ENCODE measurements around the gene DNAH3. TPM values are rescaled to one million over a fixed set of nuclear protein-coding genes. Genes with fewer than 3 reads are reported as not detected.

The DNAH3 gene
- total and polyA plus RNA-seq, 2 experiments from 2014 or later: 0.70 to 1.3 TPM

GRCh38 chr16:21076186-21076883 is 74.3 kb downstream of the DNAH3 start:
- no peaks in the 10 kb centered on the region for H4K20me1 ChIP-seq (replicated peaks; ENCODE audit: insufficient read depth)
- H3K27me3 ChIP-seq (ENCODE audit: insufficient read depth): no peaks in the 10 kb centered on the region
- H3K36me3 Mint-ChIP-seq (ENCODE audit: low read depth): no peaks in the 10 kb centered on the region
- no peaks in the 10 kb centered on the region for H3K4me1 Mint-ChIP-seq
- DNase-seq (ENCODE audit: low spot score) (no peak), ATAC-seq (no peak)
- no peaks in the 10 kb centered on the region for H3K4me1 ChIP-seq (ENCODE audit: insufficient read depth)
- H3K4me3 Mint-ChIP-seq: no peak overlapping the region
- H3K4me3 ChIP-seq: no peak overlapping the region
- no peaks in the 10 kb centered on the region for H3K27me3 Mint-ChIP-seq (ENCODE audit: insufficient read depth, low read depth, poor library complexity)
- H3F3A ChIP-seq (replicated peaks; ENCODE audit: low read depth): no peaks in the 10 kb centered on the region
- H3K79me2 ChIP-seq (replicated peaks; ENCODE audit: insufficient read depth): no peaks in the 10 kb centered on the region
- no peak overlapping the region for H3K27ac Mint-ChIP-seq
- H3K36me3 ChIP-seq (ENCODE audit: insufficient read depth): no peaks in the 10 kb centered on the region
- H3K9me2 ChIP-seq (ENCODE audit: insufficient read depth): no peaks in the 10 kb centered on the region
- TF ChIP-seq, protein P1, sequence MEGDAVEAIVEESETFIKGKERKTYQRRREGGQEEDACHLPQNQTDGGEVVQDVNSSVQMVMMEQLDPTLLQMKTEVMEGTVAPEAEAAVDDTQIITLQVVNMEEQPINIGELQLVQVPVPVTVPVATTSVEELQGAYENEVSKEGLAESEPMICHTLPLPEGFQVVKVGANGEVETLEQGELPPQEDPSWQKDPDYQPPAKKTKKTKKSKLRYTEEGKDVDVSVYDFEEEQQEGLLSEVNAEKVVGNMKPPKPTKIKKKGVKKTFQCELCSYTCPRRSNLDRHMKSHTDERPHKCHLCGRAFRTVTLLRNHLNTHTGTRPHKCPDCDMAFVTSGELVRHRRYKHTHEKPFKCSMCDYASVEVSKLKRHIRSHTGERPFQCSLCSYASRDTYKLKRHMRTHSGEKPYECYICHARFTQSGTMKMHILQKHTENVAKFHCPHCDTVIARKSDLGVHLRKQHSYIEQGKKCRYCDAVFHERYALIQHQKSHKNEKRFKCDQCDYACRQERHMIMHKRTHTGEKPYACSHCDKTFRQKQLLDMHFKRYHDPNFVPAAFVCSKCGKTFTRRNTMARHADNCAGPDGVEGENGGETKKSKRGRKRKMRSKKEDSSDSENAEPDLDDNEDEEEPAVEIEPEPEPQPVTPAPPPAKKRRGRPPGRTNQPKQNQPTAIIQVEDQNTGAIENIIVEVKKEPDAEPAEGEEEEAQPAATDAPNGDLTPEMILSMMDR (conservative IDR thresholded peaks at IDR 0.05; ENCODE audit: low read depth in 2 of 2): no peak
- TF ChIP-seq EZH2 (IDR thresholded peaks at IDR 0.05; ENCODE audit: low read depth, unreplicated experiment) (no peak), ETS1 (IDR thresholded peaks at IDR 0.05) (no peak), EZH2phosphoT487 (IDR thresholded peaks at IDR 0.05; ENCODE audit: unreplicated experiment) (no peak), POLR2AphosphoS5 (IDR thresholded peaks at IDR 0.05; ENCODE audit: low read depth) (no peak), ZNF331 (CRISPR knock-in tag; IDR thresholded peaks at IDR 0.05; ENCODE audit: low read depth) (no peak)
- TF ChIP-seq, protein P2, sequence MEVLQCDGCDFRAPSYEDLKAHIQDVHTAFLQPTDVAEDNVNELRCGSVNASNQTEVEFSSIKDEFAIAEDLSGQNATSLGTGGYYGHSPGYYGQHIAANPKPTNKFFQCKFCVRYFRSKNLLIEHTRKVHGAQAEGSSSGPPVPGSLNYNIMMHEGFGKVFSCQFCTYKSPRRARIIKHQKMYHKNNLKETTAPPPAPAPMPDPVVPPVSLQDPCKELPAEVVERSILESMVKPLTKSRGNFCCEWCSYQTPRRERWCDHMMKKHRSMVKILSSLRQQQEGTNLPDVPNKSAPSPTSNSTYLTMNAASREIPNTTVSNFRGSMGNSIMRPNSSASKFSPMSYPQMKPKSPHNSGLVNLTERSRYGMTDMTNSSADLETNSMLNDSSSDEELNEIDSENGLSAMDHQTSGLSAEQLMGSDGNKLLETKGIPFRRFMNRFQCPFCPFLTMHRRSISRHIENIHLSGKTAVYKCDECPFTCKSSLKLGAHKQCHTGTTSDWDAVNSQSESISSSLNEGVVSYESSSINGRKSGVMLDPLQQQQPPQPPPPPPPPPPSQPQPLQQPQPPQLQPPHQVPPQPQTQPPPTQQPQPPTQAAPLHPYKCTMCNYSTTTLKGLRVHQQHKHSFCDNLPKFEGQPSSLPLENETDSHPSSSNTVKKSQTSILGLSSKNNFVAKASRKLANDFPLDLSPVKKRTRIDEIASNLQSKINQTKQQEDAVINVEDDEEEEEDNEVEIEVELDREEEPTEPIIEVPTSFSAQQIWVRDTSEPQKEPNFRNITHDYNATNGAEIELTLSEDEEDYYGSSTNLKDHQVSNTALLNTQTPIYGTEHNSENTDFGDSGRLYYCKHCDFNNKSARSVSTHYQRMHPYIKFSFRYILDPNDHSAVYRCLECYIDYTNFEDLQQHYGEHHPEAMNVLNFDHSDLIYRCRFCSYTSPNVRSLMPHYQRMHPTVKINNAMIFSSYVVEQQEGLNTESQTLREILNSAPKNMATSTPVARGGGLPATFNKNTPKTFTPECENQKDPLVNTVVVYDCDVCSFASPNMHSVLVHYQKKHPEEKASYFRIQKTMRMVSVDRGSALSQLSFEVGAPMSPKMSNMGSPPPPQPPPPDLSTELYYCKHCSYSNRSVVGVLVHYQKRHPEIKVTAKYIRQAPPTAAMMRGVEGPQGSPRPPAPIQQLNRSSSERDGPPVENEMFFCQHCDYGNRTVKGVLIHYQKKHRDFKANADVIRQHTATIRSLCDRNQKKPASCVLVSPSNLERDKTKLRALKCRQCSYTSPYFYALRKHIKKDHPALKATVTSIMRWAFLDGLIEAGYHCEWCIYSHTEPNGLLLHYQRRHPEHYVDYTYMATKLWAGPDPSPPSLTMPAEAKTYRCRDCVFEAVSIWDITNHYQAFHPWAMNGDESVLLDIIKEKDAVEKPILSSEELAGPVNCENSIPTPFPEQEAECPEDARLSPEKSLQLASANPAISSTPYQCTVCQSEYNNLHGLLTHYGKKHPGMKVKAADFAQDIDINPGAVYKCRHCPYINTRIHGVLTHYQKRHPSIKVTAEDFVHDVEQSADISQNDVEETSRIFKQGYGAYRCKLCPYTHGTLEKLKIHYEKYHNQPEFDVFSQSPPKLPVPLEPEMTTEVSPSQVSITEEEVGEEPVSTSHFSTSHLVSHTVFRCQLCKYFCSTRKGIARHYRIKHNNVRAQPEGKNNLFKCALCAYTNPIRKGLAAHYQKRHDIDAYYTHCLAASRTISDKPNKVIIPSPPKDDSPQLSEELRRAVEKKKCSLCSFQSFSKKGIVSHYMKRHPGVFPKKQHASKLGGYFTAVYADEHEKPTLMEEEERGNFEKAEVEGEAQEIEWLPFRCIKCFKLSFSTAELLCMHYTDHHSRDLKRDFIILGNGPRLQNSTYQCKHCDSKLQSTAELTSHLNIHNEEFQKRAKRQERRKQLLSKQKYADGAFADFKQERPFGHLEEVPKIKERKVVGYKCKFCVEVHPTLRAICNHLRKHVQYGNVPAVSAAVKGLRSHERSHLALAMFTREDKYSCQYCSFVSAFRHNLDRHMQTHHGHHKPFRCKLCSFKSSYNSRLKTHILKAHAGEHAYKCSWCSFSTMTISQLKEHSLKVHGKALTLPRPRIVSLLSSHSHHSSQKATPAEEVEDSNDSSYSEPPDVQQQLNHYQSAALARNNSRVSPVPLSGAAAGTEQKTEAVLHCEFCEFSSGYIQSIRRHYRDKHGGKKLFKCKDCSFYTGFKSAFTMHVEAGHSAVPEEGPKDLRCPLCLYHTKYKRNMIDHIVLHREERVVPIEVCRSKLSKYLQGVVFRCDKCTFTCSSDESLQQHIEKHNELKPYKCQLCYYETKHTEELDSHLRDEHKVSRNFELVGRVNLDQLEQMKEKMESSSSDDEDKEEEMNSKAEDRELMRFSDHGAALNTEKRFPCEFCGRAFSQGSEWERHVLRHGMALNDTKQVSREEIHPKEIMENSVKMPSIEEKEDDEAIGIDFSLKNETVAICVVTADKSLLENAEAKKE (CRISPR knock-in tag; IDR thresholded peaks at IDR 0.05): no peak
- H3K9me3 Mint-ChIP-seq: peaks cover 5% of the 10 kb centered on the region; the same call in 1 of the 3 replicates
- H2AFZ ChIP-seq: no peak overlapping the region
- H3K4me2 ChIP-seq: no peak overlapping the region
- no peak overlapping the region for H3K27ac ChIP-seq (ENCODE audit: low read depth)

Measured in GM23338 (cell line).